Colonic mucosa (tissue), 4 donors: Measurements from ENCODE around the gene AGAP5. TPM values are rescaled to one million over a fixed set of nuclear protein-coding genes. Genes with fewer than 3 reads are reported as not detected.
"Not testable (repeated sequence)": the region's sequence is repeated elsewhere in the genome, so short reads cannot be mapped to it uniquely, and the experiment has no call there.

Source experiments
- DNase-seq: peaks from one replicate; pipeline ENCODE4 v3.0.0-alpha.2; 2020
- H3K27ac ChIP-seq: fragments of 200-600 bp; one replicate; pipeline ENCODE4 v1.8.0; 2021
- H3K27me3 ChIP-seq: fragments of 200-600 bp; one replicate; pipeline ENCODE4 v1.8.0; 2021
- H3K36me3 ChIP-seq: fragments of 200-600 bp; one replicate; pipeline ENCODE4 v1.8.0; 2021
- H3K4me1 ChIP-seq: fragments of 200-600 bp; one replicate; pipeline ENCODE4 v1.8.0; 2021; ENCODE audit warnings: mild to moderate bottlenecking
- H3K4me3 ChIP-seq: fragments of 200-600 bp; one replicate; pipeline ENCODE4 v1.8.0; 2021
- H3K9ac ChIP-seq, 2 donors: one replicate each; pipeline ENCODE4 v1.7.0; 2013; ENCODE audit warnings: control low read depth in 2 of 2, low read depth in 2 of 2, low read length in 2 of 2
- H3K9me3 ChIP-seq: fragments of 200-600 bp; one replicate; pipeline ENCODE4 v1.8.0; 2021
- intact Hi-C: fragments of 100-400 bp; cut with DNase I; formaldehyde crosslinking; loops from one replicate; pipeline ENCODE4 v1.14.1; 2022
- total RNA-seq, 2 donors: library from RNA; stranded (reverse); fragmentation: NEBNext Ultra II Directional in 1 of 2; extraction: Animal tissue kit (Norgen Biotek cat#: 25700) in 1 of 2; gene quantifications; one replicate each; pipeline ENCODE4 v1.2.1, GENCODE V29; 2021
- donor health status: healthy.
- donor health status: DM: no; HTN: no; CAD: no.
- donor health status: DM: no; HTN: no; CAD: no.

The AGAP5 gene
- total RNA-seq, 2 donors from 2014 or later = 4.8 to 8.2 TPM

- DNase-seq, H3K36me3 ChIP-seq, H3K9ac ChIP-seq, H3K4me3 ChIP-seq, intact Hi-C loops, H3K4me1 ChIP-seq, H3K27me3 ChIP-seq, H3K9me3 ChIP-seq, H3K27ac ChIP-seq: not testable (repeated sequence)
These were observed 13.8 kb upstream of the AGAP5 start for GRCh38 chr10:73711683-73712082.

- H3K27me3 ChIP-seq, DNase-seq, H3K9ac ChIP-seq, intact Hi-C loops, H3K9me3 ChIP-seq, H3K36me3 ChIP-seq, H3K4me3 ChIP-seq, H3K27ac ChIP-seq, H3K4me1 ChIP-seq: not testable (repeated sequence)
These were observed 10.2 kb upstream of the AGAP5 start for GRCh38 chr10:73708122-73708521.

GRCh38 chr10:73707628-73708027 is 9.7 kb upstream of the AGAP5 start:
- intact Hi-C loops = not testable (repeated sequence)

GRCh38 chr10:73706488-73706887 is 8.6 kb upstream of the AGAP5 start:
- intact Hi-C loops, DNase-seq, H3K9me3 ChIP-seq, H3K9ac ChIP-seq, H3K27me3 ChIP-seq, H3K36me3 ChIP-seq, H3K27ac ChIP-seq, H3K4me1 ChIP-seq, H3K4me3 ChIP-seq: not testable (repeated sequence)

More at GRCh38 chr10:73707628-73708027, 9.7 kb upstream of the AGAP5 start:
- H3K4me1 ChIP-seq, H3K9ac ChIP-seq, H3K36me3 ChIP-seq, H3K9me3 ChIP-seq, H3K27ac ChIP-seq, DNase-seq, H3K27me3 ChIP-seq, H3K4me3 ChIP-seq: not testable (repeated sequence)

DNA sequence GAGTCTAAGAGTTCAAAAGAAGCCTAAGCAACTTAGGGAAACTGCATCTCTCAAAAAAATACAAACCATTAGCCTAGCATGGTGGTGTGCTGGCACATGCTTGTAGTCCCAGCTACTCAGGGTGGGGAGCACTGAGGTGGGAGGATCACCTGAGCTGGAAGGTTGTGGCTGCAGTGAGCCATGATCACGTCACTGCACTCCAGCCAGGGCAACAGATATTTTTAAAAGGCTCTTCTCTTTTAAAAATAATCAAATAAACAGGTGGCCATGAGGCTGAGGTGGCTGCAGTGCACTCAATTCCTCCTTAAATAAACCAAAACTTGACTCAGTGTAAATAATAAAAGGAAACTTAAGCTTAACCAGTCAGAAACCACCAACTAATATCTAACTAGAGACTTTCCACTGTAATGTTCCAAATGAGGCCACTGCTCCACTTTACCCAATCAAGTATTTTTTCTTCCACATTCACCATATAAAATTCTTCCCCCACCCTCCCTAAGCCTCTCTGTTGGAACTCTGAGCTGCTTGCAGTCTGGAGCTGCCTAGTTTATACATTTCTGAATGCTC is 7.7 kb upstream of the AGAP5 start:
- DNase-seq, H3K9ac ChIP-seq, intact Hi-C loops: not testable (repeated sequence)

GRCh38 chr10:73703924-73704323 is 6.0 kb upstream of the AGAP5 start:
- H3K36me3 ChIP-seq, H3K4me3 ChIP-seq, H3K4me1 ChIP-seq, DNase-seq, H3K27me3 ChIP-seq, H3K9ac ChIP-seq, intact Hi-C loops, H3K27ac ChIP-seq, H3K9me3 ChIP-seq: not testable (repeated sequence)

More for the DNA sequence above, 7.7 kb upstream of the AGAP5 start:
- not testable (repeated sequence) for H3K4me3 ChIP-seq, H3K27me3 ChIP-seq, H3K27ac ChIP-seq, H3K4me1 ChIP-seq, H3K9me3 ChIP-seq, H3K36me3 ChIP-seq

GRCh38 chr10:73698819-73699218 is 910 bp upstream of the AGAP5 start:
- H3K4me1 ChIP-seq, H3K27me3 ChIP-seq, H3K27ac ChIP-seq, intact Hi-C loops, H3K9me3 ChIP-seq, H3K36me3 ChIP-seq, H3K9ac ChIP-seq, DNase-seq, H3K4me3 ChIP-seq: not testable (repeated sequence)

DNA sequence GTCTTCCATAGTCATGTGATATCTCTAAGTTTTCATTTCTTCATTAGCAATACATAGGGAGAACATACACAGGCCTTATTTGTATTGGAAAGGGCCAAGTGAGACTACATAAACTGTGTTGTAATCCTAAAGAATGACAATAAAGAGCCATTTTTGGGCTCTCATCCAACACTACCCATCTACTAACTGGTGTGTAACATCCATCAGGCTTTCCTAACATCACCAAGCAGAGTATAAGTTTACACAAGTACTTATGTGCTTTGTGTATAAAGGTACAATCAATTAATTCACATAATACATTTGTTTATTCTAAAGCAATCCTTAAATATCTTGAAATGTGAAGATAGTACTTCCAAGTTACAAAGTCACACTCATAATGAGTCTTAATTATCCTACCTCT is 2.6 kb downstream of the AGAP5 start:
- H3K4me3 ChIP-seq, intact Hi-C loops, H3K9ac ChIP-seq, H3K9me3 ChIP-seq, H3K27ac ChIP-seq, H3K36me3 ChIP-seq, DNase-seq, H3K4me1 ChIP-seq, H3K27me3 ChIP-seq: not testable (repeated sequence)

DNA sequence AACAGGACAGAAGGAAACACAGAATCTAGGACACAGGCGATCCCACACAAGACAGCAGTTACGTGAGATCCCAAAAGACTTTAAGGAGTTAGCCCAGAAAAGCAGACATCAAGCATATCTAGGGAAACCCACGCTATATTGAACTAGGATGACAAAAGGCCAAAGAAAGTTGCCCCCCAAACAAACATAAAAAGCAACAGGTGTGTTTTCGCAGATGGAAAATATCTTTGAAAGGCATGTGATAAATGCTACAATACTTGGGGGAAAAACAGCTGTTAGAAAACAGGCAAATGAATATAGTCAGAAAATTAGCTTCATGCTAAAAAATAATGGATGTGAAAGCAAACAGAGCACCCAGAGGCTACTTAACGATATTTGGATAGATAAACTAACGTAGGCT is 7.2 kb downstream of the AGAP5 start:
- intact Hi-C loops, H3K9ac ChIP-seq, DNase-seq, H3K27ac ChIP-seq, H3K9me3 ChIP-seq, H3K4me3 ChIP-seq, H3K27me3 ChIP-seq, H3K36me3 ChIP-seq, H3K4me1 ChIP-seq: not testable (repeated sequence)

DNA sequence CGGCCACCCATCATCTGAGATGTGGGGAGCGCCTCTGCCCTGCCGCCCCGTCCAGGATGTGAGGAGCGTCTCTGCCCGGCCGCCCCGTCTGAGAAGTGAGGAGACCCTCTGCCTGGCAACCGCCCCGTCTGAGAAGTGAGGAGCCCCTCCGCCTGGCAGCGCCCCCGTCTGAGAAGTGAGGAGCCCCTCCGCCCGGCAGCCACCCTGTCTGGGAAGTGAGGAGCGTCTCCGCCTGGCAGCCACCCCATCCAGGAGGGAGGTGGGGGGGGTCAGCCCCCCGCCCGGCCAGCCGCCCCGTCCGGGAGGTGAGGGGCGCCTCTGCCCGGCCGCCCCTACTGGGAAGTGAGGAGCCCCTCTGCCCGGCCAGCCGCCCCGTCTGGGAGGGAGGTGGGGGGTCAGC is 8.3 kb downstream of the AGAP5 start:
- H3K27ac ChIP-seq, H3K4me3 ChIP-seq, DNase-seq, H3K9ac ChIP-seq, H3K9me3 ChIP-seq, H3K36me3 ChIP-seq, intact Hi-C loops, H3K4me1 ChIP-seq, H3K27me3 ChIP-seq: not testable (repeated sequence)

- H3K27ac ChIP-seq, H3K4me1 ChIP-seq, H3K9me3 ChIP-seq, DNase-seq, H3K27me3 ChIP-seq, intact Hi-C loops, H3K4me3 ChIP-seq, H3K9ac ChIP-seq, H3K36me3 ChIP-seq: not testable (repeated sequence)
These were observed 10.3 kb downstream of the AGAP5 start for GRCh38 chr10:73687641-73688040.

GRCh38 chr10:73674546-73674945 is 23.4 kb downstream of the AGAP5 start:
- H3K9ac ChIP-seq, intact Hi-C loops, DNase-seq, H3K4me3 ChIP-seq, H3K9me3 ChIP-seq, H3K36me3 ChIP-seq, H3K4me1 ChIP-seq, H3K27me3 ChIP-seq, H3K27ac ChIP-seq: not testable (repeated sequence)

GRCh38 chr10:73668378-73668777 is 29.5 kb downstream of the AGAP5 start:
- DNase-seq, H3K4me3 ChIP-seq, H3K9ac ChIP-seq, intact Hi-C loops, H3K9me3 ChIP-seq, H3K27me3 ChIP-seq, H3K36me3 ChIP-seq, H3K27ac ChIP-seq, H3K4me1 ChIP-seq: not testable (repeated sequence)

DNA sequence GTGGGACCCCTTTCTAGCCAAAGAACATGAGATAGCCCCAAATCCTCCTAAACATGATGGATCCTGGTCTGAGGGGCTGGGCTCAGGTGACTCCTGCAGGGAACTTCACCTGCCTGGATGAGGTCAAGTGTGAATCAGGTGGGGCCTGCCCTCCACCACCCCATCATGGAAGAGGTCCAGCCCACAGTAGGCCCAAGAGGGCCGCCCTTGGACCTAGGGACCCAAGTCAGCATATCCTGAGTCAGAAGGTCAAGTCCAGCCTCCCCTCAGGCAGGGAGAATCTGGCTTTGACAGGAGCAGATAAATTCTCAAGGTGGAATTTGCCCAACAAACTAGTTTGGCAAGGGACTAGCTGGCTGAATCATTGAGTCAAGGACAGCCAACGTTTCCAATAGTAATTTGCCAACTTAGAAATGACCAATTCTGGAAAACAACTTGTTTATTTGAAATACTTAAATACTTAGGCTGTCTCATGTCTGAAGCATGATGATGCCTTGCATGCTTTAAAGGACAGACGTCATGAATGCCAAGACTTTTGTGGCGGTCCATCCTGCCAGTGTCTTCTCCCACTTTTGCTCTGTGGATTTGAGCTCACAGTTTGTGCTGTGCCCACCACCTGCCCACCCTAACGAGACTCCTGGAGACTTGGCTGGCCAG is 31.6 kb downstream of the AGAP5 start:
- H3K9ac ChIP-seq, H3K36me3 ChIP-seq, H3K4me1 ChIP-seq, H3K9me3 ChIP-seq, intact Hi-C loops, H3K4me3 ChIP-seq, DNase-seq, H3K27ac ChIP-seq, H3K27me3 ChIP-seq: not testable (repeated sequence)
